OCI-LY3 (cell line): ENCODE measurements around the gene CRYL1.
A peak's percentile ranks its signal among the peaks of the same experiment; 100 is the strongest.

Source experiments
- H2AFZ ChIP-seq: fragments of 200-600, 300-600 bp; shearing (Covaris generic); 2 replicates; pipeline ENCODE4 v1.6.0; 2014; ENCODE audit warnings: antibody characterized with exemption, low read depth, low read length
- H3K27ac ChIP-seq: fragments of 200-600, 300-600 bp; sonication (generic); 2 replicates; pipeline ENCODE4 v1.5.1; 2014; ENCODE audit warnings: mild to moderate bottlenecking, low read length, moderate library complexity, mixed read lengths
- H3K27me3 ChIP-seq: fragments of 200-600, 300-600 bp; sonication (generic); 2 replicates; pipeline ENCODE4 v1.6.1; 2014; ENCODE audit warnings: low read depth, low read length, mixed read lengths
- H3K36me3 ChIP-seq: fragments of 200-600, 300-600 bp; sonication (generic); replicated peaks from 2 replicates; pipeline ENCODE3; 2014; ENCODE audit warnings: low read depth, low read length, mixed read lengths
- H3K4me1 ChIP-seq: fragments of 300-600, 200-600 bp; sonication (generic); 2 replicates; pipeline ENCODE4 v1.6.1; 2014; ENCODE audit warnings: low read length, mixed read lengths
- H3K4me2 ChIP-seq: fragments of 200-600, 300-600 bp; sonication (generic); 2 replicates; pipeline ENCODE4 v1.6.1; 2014; ENCODE audit warnings: low read length, mixed read lengths
- H3K4me3 ChIP-seq: fragments of 300-600, 200-600 bp; sonication (generic); 2 replicates; pipeline ENCODE4 v1.5.1; 2014; ENCODE audit warnings: antibody characterized with exemption, mild to moderate bottlenecking, low read length, moderate library complexity
- H3K79me2 ChIP-seq: fragments of 300-600, 200-600 bp; shearing (Covaris generic); 2 replicates; pipeline ENCODE4 v1.6.1; 2014; ENCODE audit warnings: mild to moderate bottlenecking, low read length, mixed read lengths
- H3K9ac ChIP-seq: fragments of 300-600, 200-600 bp; shearing (Covaris generic); 2 replicates; pipeline ENCODE4 v1.6.0; 2014; ENCODE audit warnings: mild to moderate bottlenecking, low read length, moderate library complexity
- H3K9me3 ChIP-seq: fragments of 200-600, 300-600 bp; shearing (Covaris generic); 2 replicates; pipeline ENCODE4 v1.6.1; 2014; ENCODE audit warnings: low read length, mixed read lengths; ENCODE audit not compliant: insufficient read depth
- H4K20me1 ChIP-seq: fragments of 200-600, 300-600 bp; sonication (generic); 2 replicates; pipeline ENCODE4 v1.6.1; 2016; ENCODE audit warnings: low read length, mixed read lengths; ENCODE audit not compliant: insufficient read depth
- CTCF ChIP-seq: fragments of 200-600, 300-600 bp; sonication (generic); IDR thresholded peaks from 2 replicates; pipeline ENCODE4 v1.5.1; 2014; ENCODE audit warnings: antibody characterized with exemption, low read length, low read depth
- EZH2phosphoT487 ChIP-seq: fragments of 200-600 bp; shearing (Covaris generic); IDR thresholded peaks from 2 replicates; pipeline ENCODE4 v1.6.1; 2018; ENCODE audit warnings: antibody characterized with exemption, mixed run types, low read depth

The CRYL1 gene

GRCh38 chr13:20526664-20527063 lies 1.0 kb upstream of the CRYL1 start:
- H3K27me3 ChIP-seq = no peaks in the 10 kb centered on the region
- H3K4me2 ChIP-seq = peak overlapping the region; percentile 69
- H3K4me3 ChIP-seq = peak overlapping the region; percentile 77
- H4K20me1 ChIP-seq = no peaks in the 10 kb centered on the region
- peak overlapping the region; percentile 85 for H3K9ac ChIP-seq
- TF ChIP-seq EZH2phosphoT487 = no peak
- H3K79me2 ChIP-seq = peaks cover 5% of the 10 kb centered on the region; the same call in 1 of the 2 replicates
- H3K4me1 ChIP-seq = peaks cover 25% of the 10 kb centered on the region
- H3K27ac ChIP-seq = peak overlapping the region; percentile 57
- peaks cover 10% of the 10 kb centered on the region; the same call in 1 of the 2 replicates for H3K9me3 ChIP-seq
- H2AFZ ChIP-seq = peak overlapping the region; percentile 71
- H3K36me3 ChIP-seq = no peaks in the 10 kb centered on the region

- H3K27me3 ChIP-seq = no peaks in the 10 kb centered on the region
- no peak for TF ChIP-seq EZH2phosphoT487
- no peak for TF ChIP-seq CTCF
- peaks cover 5% of the 10 kb centered on the region; the same call in 1 of the 2 replicates for H3K79me2 ChIP-seq
- no peaks in the 10 kb centered on the region for H4K20me1 ChIP-seq
- peak overlapping the region; percentile 85 for H3K9ac ChIP-seq
- peak overlapping the region; percentile 73 for H2AFZ ChIP-seq
- H3K4me3 ChIP-seq = peak overlapping the region; percentile 77
- peak overlapping the region; percentile 69 for H3K4me2 ChIP-seq
- H3K36me3 ChIP-seq = no peaks in the 10 kb centered on the region
- peaks cover 29% of the 10 kb centered on the region for H3K4me1 ChIP-seq
- no peak overlapping the region for H3K27ac ChIP-seq
- no peaks in the 10 kb centered on the region for H3K9me3 ChIP-seq
Measured at GRCh38 chr13:20525144-20525600, 485 bp downstream of the CRYL1 start.

- H3K4me3 ChIP-seq = no peak overlapping the region
- H3K4me2 ChIP-seq = no peak overlapping the region
- H3K9me3 ChIP-seq = no peaks in the 10 kb centered on the region
- no peak overlapping the region for H3K9ac ChIP-seq
- H3K27me3 ChIP-seq = no peaks in the 10 kb centered on the region
- no peaks in the 10 kb centered on the region for H4K20me1 ChIP-seq
- peaks cover 5% of the 10 kb centered on the region; the same call in 1 of the 2 replicates for H3K79me2 ChIP-seq
- peaks cover 14% of the 10 kb centered on the region for H3K4me1 ChIP-seq
- H3K36me3 ChIP-seq = no peaks in the 10 kb centered on the region
- TF ChIP-seq CTCF (no peak), EZH2phosphoT487 (no peak)
- H3K27ac ChIP-seq = no peak overlapping the region
- no peak overlapping the region for H2AFZ ChIP-seq
Measured at GRCh38 chr13:20521364-20522115, 4.1 kb downstream of the CRYL1 start.

GRCh38 chr13:20519875-20520274 lies 5.8 kb downstream of the CRYL1 start:
- Histone ChIP-seq H3K9ac (no peak overlapping the region), H3K79me2 (peaks cover under 1% of the 10 kb centered on the region; the same call in 1 of the 2 replicates), H2AFZ (no peak overlapping the region), H3K9me3 (no peaks in the 10 kb centered on the region), H3K4me3 (no peak overlapping the region), H3K27ac (no peak overlapping the region), H3K27me3 (no peaks in the 10 kb centered on the region), H3K36me3 (no peaks in the 10 kb centered on the region), H3K4me1 (peaks cover 10% of the 10 kb centered on the region), H3K4me2 (no peak overlapping the region), H4K20me1 (no peaks in the 10 kb centered on the region)
- TF ChIP-seq EZH2phosphoT487 (no peak), CTCF (no peak)
